ENCODE measurements around the gene LRRK2. TPM values are rescaled to one million over a fixed set of nuclear protein-coding genes. Genes with fewer than 3 reads are reported as not detected.

LRRK2 gene
- 10 to 100 TPM in 2 of 4 donors, 1 to 10 TPM in 2; 3.6 to 20.8 (median 11.1) TPM for total RNA-seq

GRCh38 chr12:40224439-40225291, at the start of gene LRRK2:
Gene LRRK2 (plus strand): TSS chr12:40224997. CDS start chr12:40225132, 135 bp downstream.
- H3K36me3 ChIP-seq, result no peaks in the 10 kb centered on the region
- WGBS, result under 1% methylated on average over 14 of the region's 78 CpGs
- peak in 1 of 3 donors; percentile 17 for TF ChIP-seq POLR2AphosphoS5 (IDR thresholded peaks at IDR 0.05)
- TF ChIP-seq POLR2A (IDR thresholded peaks at IDR 0.05), result peak in 1 of 2 donors; percentile 79
- TF ChIP-seq CTCF (IDR thresholded peaks at IDR 0.05), result no peak
- no peak for TF ChIP-seq EP300 (IDR thresholded peaks at IDR 0.05)
- DNase-seq (ENCODE audit: low spot score in 2 of 2), result peak; percentile 86 to 92
- H3K4me3 ChIP-seq, result peak within 1 kb of the TSS; percentile 61
- H3K4me1 ChIP-seq, result peaks cover 31% of the 10 kb centered on the region
- no peaks in the 10 kb centered on the region for H3K9me3 ChIP-seq
- H3K27me3 ChIP-seq, result no peaks in the 10 kb centered on the region
- peak within 1 kb of the TSS; percentile 87 for H3K27ac ChIP-seq

- Histone ChIP-seq H3K27ac (no peak overlapping the region), H3K4me3 (no peak overlapping the region), H3K27me3 (no peaks in the 10 kb centered on the region), H3K9me3 (no peaks in the 10 kb centered on the region), H3K4me1 (no peaks in the 10 kb centered on the region), H3K36me3 (no peaks in the 10 kb centered on the region)
- no peak for DNase-seq (ENCODE audit: low spot score in 2 of 2)
- 69% methylated on average over 2 of the region's 2 CpGs for WGBS
- TF ChIP-seq CTCF (IDR thresholded peaks at IDR 0.05), result no peak
- TF ChIP-seq POLR2A (IDR thresholded peaks at IDR 0.05), result no peak
- TF ChIP-seq POLR2AphosphoS5 (IDR thresholded peaks at IDR 0.05), result no peak
- no peak for TF ChIP-seq EP300 (IDR thresholded peaks at IDR 0.05)
These were observed 49.8 kb upstream of the LRRK2 start for GRCh38 chr12:40175045-40175444.

GRCh38 chr12:40175489-40175888, 49.3 kb upstream of the LRRK2 start:
- no peak for DNase-seq (ENCODE audit: low spot score in 2 of 2)
- no peaks in the 10 kb centered on the region for H3K36me3 ChIP-seq
- no peak for TF ChIP-seq EP300 (IDR thresholded peaks at IDR 0.05)
- no peak for TF ChIP-seq CTCF (IDR thresholded peaks at IDR 0.05)
- no peak for TF ChIP-seq POLR2A (IDR thresholded peaks at IDR 0.05)
- no peak for TF ChIP-seq POLR2AphosphoS5 (IDR thresholded peaks at IDR 0.05)
- WGBS, result 88% methylated on average over 3 of the region's 3 CpGs
- no peak overlapping the region for H3K4me3 ChIP-seq
- no peaks in the 10 kb centered on the region for H3K27me3 ChIP-seq
- H3K27ac ChIP-seq, result no peak overlapping the region
- no peaks in the 10 kb centered on the region for H3K9me3 ChIP-seq
- no peaks in the 10 kb centered on the region for H3K4me1 ChIP-seq

- Histone ChIP-seq H3K9me3 (no peaks in the 10 kb centered on the region), H3K36me3 (no peaks in the 10 kb centered on the region), H3K4me1 (no peaks in the 10 kb centered on the region), H3K27ac (no peak overlapping the region), H3K4me3 (no peak overlapping the region), H3K27me3 (no peaks in the 10 kb centered on the region)
- 69% methylated on average over 4 of the region's 4 CpGs for WGBS
- no peak for DNase-seq (ENCODE audit: low spot score in 2 of 2)
- no peak for TF ChIP-seq CTCF (IDR thresholded peaks at IDR 0.05)
- TF ChIP-seq POLR2A (IDR thresholded peaks at IDR 0.05), result no peak
- no peak for TF ChIP-seq POLR2AphosphoS5 (IDR thresholded peaks at IDR 0.05)
- no peak for TF ChIP-seq EP300 (IDR thresholded peaks at IDR 0.05)
These were observed 46.1 kb upstream of the LRRK2 start for GRCh38 chr12:40178701-40179100.

GRCh38 chr12:40181490-40181889, 43.3 kb upstream of the LRRK2 start:
- WGBS, result 80% methylated on average over 1 of the region's 1 CpG

More at GRCh38 chr12:40181490-40181889, 43.3 kb upstream of the LRRK2 start:
- Histone ChIP-seq H3K4me3 (no peak overlapping the region), H3K9me3 (no peaks in the 10 kb centered on the region), H3K27me3 (no peaks in the 10 kb centered on the region), H3K27ac (no peak overlapping the region), H3K36me3 (no peaks in the 10 kb centered on the region), H3K4me1 (no peaks in the 10 kb centered on the region)
- DNase-seq (ENCODE audit: low spot score in 2 of 2), result no peak
- no peak for TF ChIP-seq POLR2A (IDR thresholded peaks at IDR 0.05)
- no peak for TF ChIP-seq EP300 (IDR thresholded peaks at IDR 0.05)
- TF ChIP-seq CTCF (IDR thresholded peaks at IDR 0.05), result no peak
- no peak for TF ChIP-seq POLR2AphosphoS5 (IDR thresholded peaks at IDR 0.05)

All from suprapubic skin (tissue), 4 donors.